HepG2 (cell line): ENCODE measurements around the gene MED13. TPM values are rescaled to one million over a fixed set of nuclear protein-coding genes. Genes with fewer than 3 reads are reported as not detected.
A peak's percentile ranks its signal among the peaks of the same experiment; 100 is the strongest.

Source experiments
- AKAP8 ChIP-seq: sonication (generic); formaldehyde crosslinking; IDR thresholded peaks from 2 replicates; pipeline ENCODE4 v1.5.1; 2020; ENCODE audit warnings: mild to moderate bottlenecking, missing genetic modification reagents
- AKNA ChIP-seq: sonication (generic); formaldehyde crosslinking; IDR thresholded peaks from 2 replicates; pipeline ENCODE4 v1.4.0; 2020; ENCODE audit warnings: missing genetic modification reagents, borderline replicate concordance
- CEBPG ChIP-seq: IDR thresholded peaks from 2 replicates; pipeline ENCODE4 v1.6.1; 2016
- GATAD2A ChIP-seq: IDR thresholded peaks from 2 replicates; pipeline ENCODE4 v1.6.1; 2016
- HBP1 ChIP-seq: IDR thresholded peaks from 2 replicates; pipeline ENCODE4 v1.6.1; 2016; ENCODE audit warnings: low read depth, control low read depth
- KMT2A ChIP-seq: sonication (generic); formaldehyde crosslinking; IDR thresholded peaks from 2 replicates; pipeline ENCODE4 v1.4.0; 2020; ENCODE audit warnings: missing genetic modification reagents
- MED8 ChIP-seq: sonication (generic); formaldehyde crosslinking; IDR thresholded peaks from 2 replicates; pipeline ENCODE4 v1.8.1; 2023; ENCODE audit warnings: mild to moderate bottlenecking, missing genetic modification reagents; ENCODE audit not compliant: insufficient replicate concordance
- MEF2D ChIP-seq: sonication (generic); formaldehyde crosslinking; IDR thresholded peaks from 2 replicates; pipeline ENCODE4 v1.5.1; 2020; ENCODE audit warnings: mild to moderate bottlenecking, missing genetic modification reagents
- PHF21A ChIP-seq: sonication (generic); formaldehyde crosslinking; IDR thresholded peaks from 2 replicates; pipeline ENCODE4 v1.5.0; 2020; ENCODE audit warnings: mild to moderate bottlenecking, missing genetic modification reagents
- SMAD1 ChIP-seq: sonication (generic); formaldehyde crosslinking; IDR thresholded peaks from 2 replicates; pipeline ENCODE4 v1.4.0; 2020; ENCODE audit warnings: missing genetic modification reagents, low read depth, mild to moderate bottlenecking, borderline replicate concordance
- STAT6 ChIP-seq: sonication (generic); formaldehyde crosslinking; IDR thresholded peaks from 2 replicates; pipeline ENCODE4 v1.4.0; 2020; ENCODE audit warnings: missing genetic modification reagents, mild to moderate bottlenecking, borderline replicate concordance
- XRCC5 ChIP-seq: fragments of 200-400 bp; formaldehyde crosslinking; optimal IDR thresholded peaks from 2 replicates; pipeline ENCODE3; 2017; ENCODE audit warnings: mild to moderate bottlenecking, low read length
- ZKSCAN8 ChIP-seq: IDR thresholded peaks from 2 replicates; pipeline ENCODE4 v1.6.1; 2016; ENCODE audit warnings: borderline replicate concordance, missing genetic modification reagents, missing compliant biosample characterization
- ZNF446 ChIP-seq: sonication (generic); formaldehyde crosslinking; IDR thresholded peaks from 2 replicates; pipeline ENCODE4 v1.5.0; 2020; ENCODE audit warnings: mild to moderate bottlenecking, missing genetic modification reagents
- ZNF792 ChIP-seq: IDR thresholded peaks from 2 replicates; pipeline ENCODE4 v1.6.1; 2016
- polyA plus RNA-seq, 8 experiments: library from polyadenylated mRNA; depleted of rRNA in 3 of 8; stranded (reverse) in 7 of 8; unstranded in 1 of 8; fragments of >200 nt; fragmentation: Illumina TruSeq in 4 of 8; extraction: Trizol in 4 of 8; gene quantifications; 2 replicates each; pipeline versions ENCODE4 v1.2.1 to v1.2.3, GENCODE V29; 2011 to 2016; ENCODE audit warnings: low read depth in 4 of 8, missing spikeins in 1 of 8, mixed read lengths in 1 of 8; ENCODE audit not compliant: insufficient read depth in 1 of 8
- total RNA-seq, 5 experiments: library from RNA; depleted of rRNA; stranded (reverse); fragments of >200 nt; fragmentation: Illumina TruSeq; extraction: Trizol; gene quantifications; 2 replicates each; pipeline ENCODE4 v1.2.3, GENCODE V29; 2016; ENCODE audit warnings: low read depth in 1 of 5
- TF ChIP-seq, protein P1 (sequence below): sonication (generic); formaldehyde crosslinking; IDR thresholded peaks from 2 replicates; pipeline ENCODE4 v1.5.0; 2020; ENCODE audit warnings: mild to moderate bottlenecking, missing genetic modification reagents, moderate library complexity
- TF ChIP-seq, protein P2 (sequence below): IDR thresholded peaks from 2 replicates; pipeline ENCODE4 v1.6.1; 2016; ENCODE audit warnings: mild to moderate bottlenecking, missing biosample characterization, missing genetic modification reagents
- TF ChIP-seq, protein P3 (sequence below): sonication (generic); formaldehyde crosslinking; IDR thresholded peaks from 2 replicates; pipeline ENCODE4 v1.8.0; 2022; ENCODE audit warnings: mild to moderate bottlenecking, missing genetic modification reagents, moderate library complexity

Gene MED13
- total and polyA plus RNA-seq, 2 of the 13 experiments (the other 11 are each of a cell fraction or from before 2014, with no cell fraction given) = 27.4 to 69.1 TPM

- TF ChIP-seq, protein P1, sequence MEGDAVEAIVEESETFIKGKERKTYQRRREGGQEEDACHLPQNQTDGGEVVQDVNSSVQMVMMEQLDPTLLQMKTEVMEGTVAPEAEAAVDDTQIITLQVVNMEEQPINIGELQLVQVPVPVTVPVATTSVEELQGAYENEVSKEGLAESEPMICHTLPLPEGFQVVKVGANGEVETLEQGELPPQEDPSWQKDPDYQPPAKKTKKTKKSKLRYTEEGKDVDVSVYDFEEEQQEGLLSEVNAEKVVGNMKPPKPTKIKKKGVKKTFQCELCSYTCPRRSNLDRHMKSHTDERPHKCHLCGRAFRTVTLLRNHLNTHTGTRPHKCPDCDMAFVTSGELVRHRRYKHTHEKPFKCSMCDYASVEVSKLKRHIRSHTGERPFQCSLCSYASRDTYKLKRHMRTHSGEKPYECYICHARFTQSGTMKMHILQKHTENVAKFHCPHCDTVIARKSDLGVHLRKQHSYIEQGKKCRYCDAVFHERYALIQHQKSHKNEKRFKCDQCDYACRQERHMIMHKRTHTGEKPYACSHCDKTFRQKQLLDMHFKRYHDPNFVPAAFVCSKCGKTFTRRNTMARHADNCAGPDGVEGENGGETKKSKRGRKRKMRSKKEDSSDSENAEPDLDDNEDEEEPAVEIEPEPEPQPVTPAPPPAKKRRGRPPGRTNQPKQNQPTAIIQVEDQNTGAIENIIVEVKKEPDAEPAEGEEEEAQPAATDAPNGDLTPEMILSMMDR = peak; percentile 100
- TF ChIP-seq MED8 (CRISPR knock-in tag) (no peak), ZNF792 (peak; percentile 80; the same call in 1 of the 2 replicates), CEBPG (peak; percentile 64), KMT2A (CRISPR knock-in tag) (0 out of 2 replicates have a peak, but pooled peaks have one; percentile 71), AKNA (CRISPR knock-in tag) (no peak), STAT6 (peak; percentile 56; the same call in 1 of the 2 replicates), GATAD2A (CRISPR knock-in tag) (peak; percentile 83), HBP1 (CRISPR knock-in tag) (0 out of 2 replicates have a peak, but pooled peaks have one; percentile 70), ZKSCAN8 (CRISPR knock-in tag) (peak; percentile 89; the same call in 1 of the 2 replicates), ZNF446 (no peak), SMAD1 (CRISPR knock-in tag) (0 out of 2 replicates have a peak, but pooled peaks have one; percentile 78), MEF2D (peak; percentile 74; the same call in 1 of the 2 replicates), AKAP8 (CRISPR knock-in tag) (0 out of 2 replicates have a peak, but pooled peaks have one; percentile 38), PHF21A (CRISPR knock-in tag) (peak; percentile 45; the same call in 1 of the 2 replicates), XRCC5 (peak; percentile 94)
- TF ChIP-seq, protein P2, sequence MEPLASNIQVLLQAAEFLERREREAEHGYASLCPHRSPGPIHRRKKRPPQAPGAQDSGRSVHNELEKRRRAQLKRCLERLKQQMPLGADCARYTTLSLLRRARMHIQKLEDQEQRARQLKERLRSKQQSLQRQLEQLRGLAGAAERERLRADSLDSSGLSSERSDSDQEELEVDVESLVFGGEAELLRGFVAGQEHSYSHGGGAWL (CRISPR knock-in tag) = 0 out of 2 replicates have a peak, but pooled peaks have one; percentile 22
- TF ChIP-seq, protein P3, sequence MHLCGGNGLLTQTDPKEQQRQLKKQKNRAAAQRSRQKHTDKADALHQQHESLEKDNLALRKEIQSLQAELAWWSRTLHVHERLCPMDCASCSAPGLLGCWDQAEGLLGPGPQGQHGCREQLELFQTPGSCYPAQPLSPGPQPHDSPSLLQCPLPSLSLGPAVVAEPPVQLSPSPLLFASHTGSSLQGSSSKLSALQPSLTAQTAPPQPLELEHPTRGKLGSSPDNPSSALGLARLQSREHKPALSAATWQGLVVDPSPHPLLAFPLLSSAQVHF (CRISPR knock-in tag) = no peak
These were observed 44.4 kb upstream of the MED13 start (continued) for GRCh38 chr17:62109378-62109902.
